ENCODE measurements around the gene ENPP3.

- TF ChIP-seq, protein P1, sequence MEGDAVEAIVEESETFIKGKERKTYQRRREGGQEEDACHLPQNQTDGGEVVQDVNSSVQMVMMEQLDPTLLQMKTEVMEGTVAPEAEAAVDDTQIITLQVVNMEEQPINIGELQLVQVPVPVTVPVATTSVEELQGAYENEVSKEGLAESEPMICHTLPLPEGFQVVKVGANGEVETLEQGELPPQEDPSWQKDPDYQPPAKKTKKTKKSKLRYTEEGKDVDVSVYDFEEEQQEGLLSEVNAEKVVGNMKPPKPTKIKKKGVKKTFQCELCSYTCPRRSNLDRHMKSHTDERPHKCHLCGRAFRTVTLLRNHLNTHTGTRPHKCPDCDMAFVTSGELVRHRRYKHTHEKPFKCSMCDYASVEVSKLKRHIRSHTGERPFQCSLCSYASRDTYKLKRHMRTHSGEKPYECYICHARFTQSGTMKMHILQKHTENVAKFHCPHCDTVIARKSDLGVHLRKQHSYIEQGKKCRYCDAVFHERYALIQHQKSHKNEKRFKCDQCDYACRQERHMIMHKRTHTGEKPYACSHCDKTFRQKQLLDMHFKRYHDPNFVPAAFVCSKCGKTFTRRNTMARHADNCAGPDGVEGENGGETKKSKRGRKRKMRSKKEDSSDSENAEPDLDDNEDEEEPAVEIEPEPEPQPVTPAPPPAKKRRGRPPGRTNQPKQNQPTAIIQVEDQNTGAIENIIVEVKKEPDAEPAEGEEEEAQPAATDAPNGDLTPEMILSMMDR (IDR thresholded peaks at IDR 0.05): no peak
- TF ChIP-seq POLR2AphosphoS5 (IDR thresholded peaks at IDR 0.05): no peak
- TF ChIP-seq POLR2A (IDR thresholded peaks at IDR 0.05): no peak
Measured at GRCh38 chr6:131688286-131688685, 51.2 kb downstream of the ENPP3 start.
